ENCODE measurements around the gene BMP6.

The BMP6 gene

GRCh38 chr6:7747016-7747415, 21.1 kb downstream of the BMP6 start:
- DNase-seq (ENCODE audit: low read depth in 2 of 2) = no peak

DNA sequence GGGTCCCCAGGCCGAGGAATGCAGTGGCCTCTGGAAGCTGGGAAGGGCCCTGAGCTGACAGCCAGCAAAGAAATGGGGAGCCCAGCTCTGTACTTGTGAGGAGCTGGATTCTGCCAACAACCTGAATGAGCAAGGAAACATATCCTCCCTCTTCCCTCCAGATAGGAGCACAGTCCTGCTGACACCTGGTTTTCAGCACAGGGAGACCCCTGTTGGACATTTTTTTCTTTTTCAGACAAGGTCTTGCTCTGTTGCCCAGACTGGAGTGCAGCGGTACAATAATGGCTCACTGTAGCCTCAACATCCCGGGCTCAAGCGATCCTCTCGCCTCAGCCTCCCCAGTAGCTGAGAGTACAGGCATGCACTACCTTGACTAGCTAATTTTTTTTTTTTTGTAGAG, 21.5 kb downstream of the BMP6 start:
- no peak for DNase-seq (ENCODE audit: low read depth in 2 of 2)

- no peak for DNase-seq (ENCODE audit: low read depth in 2 of 2)
Measured at GRCh38 chr6:7747901-7748504, 22.1 kb downstream of the BMP6 start.

DNA sequence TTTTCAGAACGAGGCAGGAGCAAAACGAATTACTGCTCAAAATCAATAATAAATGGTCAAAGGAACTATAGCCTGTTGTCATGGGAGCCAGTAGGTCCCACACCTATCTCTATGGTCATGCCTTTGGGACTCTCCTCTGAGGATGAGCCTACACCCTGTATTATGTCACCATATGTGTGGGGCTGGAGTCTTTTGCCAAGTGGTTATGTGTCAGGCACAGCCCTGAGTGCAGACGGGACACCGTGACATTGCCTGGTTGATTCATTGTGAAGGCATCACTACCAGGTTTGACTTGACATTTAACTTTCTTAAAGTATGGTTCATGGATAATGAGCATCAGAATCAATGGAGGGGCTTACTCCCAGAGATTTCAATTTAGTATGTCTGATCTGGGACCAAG, 23.6 kb downstream of the BMP6 start:
- no peak for DNase-seq (ENCODE audit: low read depth in 2 of 2)

DNA sequence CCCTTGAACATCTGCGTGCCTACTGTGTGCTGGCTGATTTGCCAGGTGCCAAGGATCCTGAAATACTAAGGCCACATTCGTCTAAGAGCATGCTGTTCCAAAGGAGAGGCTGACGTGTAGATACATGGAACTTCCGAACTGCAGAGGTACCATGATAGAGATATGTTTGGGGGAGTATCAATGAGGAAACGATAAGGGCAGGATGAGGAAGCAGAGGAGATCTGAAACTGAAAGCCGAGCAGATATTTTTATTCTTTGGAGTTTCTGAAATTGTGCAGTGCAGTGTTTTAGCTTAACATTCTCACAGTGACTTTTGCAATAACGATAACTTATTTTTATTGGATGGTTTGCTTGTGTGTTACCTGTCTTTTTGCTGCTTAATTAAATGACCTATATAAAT, 24.3 kb downstream of the BMP6 start:
- DNase-seq (ENCODE audit: low read depth in 2 of 2) = no peak

- DNase-seq (ENCODE audit: low read depth in 2 of 2) = no peak
Measured at GRCh38 chr6:7758456-7758855, 32.6 kb downstream of the BMP6 start.

DNA sequence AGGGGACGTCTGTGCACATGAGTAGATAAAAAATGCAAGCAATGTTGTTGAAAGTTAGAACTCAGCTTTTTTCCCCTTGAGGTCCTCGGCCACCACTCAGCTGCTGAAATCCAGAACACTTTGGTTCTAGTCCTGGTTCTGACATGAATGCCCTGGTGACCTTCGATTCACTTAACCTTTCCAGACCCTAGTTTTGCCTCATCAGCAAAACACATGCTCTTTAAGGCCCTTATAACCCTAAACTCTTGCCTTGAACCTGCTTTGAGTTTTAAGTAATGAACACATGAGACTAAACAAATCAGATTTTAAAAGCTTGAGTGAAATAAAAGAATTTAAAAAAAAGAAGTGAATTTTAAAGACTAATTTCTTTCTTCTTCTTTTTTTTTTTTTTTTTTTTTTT, 33.4 kb downstream of the BMP6 start:
- DNase-seq (ENCODE audit: low read depth in 2 of 2) = no peak

DNA sequence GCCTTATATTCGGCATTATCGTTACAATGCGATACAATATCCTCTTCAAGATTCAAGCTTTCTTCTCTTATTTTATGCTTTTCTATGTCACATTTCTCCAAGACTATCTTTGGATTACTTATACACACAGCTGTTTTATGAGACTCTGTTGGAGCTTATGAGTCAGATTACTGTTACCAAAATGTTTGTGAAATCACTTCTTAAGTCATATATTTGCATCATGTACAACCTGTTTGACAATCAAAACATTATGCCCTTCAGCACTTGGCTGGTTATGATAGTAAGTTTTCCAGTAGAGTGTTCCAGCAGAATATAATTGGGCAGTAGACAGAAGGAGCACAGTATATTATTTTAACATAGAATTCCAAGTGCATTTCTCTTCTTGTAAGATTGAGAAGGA, 35.2 kb downstream of the BMP6 start:
- no peak for DNase-seq (ENCODE audit: low read depth in 2 of 2)

- no peak for DNase-seq (ENCODE audit: low read depth in 2 of 2)
Measured at GRCh38 chr6:7762760-7763159, 36.9 kb downstream of the BMP6 start.

DNA sequence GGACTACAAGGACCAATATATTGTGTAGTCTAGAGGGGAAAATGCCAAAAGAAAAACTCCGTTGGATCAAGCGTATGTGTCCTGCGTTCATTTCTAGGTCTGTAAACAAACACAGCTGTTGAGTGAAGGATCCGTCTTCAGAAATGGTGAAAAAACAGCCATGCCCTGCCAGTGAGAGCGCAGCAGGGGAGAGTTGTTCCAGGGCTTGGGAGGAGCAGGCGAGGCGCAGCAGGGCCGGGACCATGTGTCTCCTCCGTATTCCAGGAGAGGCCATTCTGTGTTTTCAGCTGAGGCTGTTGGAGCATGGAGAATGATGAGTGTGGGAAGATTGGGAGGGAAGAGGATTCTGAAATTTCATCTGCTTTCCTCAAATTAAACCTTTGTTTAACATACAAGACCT, 38.0 kb downstream of the BMP6 start:
- DNase-seq (ENCODE audit: low read depth in 2 of 2) = no peak

DNA sequence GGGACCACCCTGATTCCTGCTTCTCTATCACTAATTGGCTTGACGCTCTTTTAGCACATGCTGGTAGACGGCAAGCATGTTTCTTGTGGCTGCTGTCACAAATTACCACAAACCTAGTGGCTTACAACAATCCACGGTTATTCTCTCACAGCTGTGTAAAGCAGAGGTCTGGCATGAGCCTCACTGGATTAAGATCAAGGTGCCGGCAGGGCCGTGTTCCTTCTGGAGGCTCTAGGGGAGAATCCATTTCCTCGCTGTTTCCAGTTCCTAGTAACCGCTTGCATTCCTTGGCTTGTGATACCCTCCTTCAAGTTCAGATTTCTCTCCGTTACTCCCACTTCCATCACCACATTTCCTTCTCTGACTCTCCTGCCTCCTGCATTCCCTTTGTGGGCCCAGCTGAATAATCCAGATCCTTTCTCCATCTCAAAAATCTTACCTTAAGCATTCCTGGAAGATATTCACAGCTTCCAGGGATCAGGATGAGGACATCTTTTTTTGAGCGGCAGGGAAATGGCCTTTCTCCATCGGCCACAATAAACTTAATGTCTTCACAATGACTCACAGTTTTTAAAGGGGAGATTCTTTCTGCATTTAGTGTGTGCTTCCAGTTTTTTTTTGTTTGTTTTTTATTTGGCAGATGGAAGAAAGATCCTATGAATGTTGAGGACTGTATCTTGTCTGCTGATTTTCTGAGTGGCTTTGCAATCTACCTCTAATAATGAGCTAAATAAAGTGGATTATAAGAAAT, 39.9 kb downstream of the BMP6 start:
- no peak for DNase-seq (ENCODE audit: low read depth in 2 of 2)

DNA sequence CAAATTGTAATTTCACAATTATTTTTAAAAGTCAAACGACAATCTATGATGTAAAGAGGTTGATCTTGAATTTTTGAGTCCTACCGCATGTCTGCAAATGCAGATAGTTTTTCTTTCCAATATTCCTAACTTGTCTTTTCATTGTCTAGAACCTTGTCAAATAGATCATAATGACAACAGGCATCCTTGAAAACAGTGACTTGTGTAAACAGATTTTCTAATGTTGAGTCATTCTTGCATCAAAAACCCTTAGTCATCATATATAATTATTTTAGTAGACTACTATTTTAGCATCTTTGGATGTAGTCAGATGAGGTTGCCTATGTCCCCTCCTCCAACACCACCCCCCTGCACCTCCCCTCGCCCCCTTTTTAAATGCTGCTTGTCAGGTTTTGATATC, 43.8 kb downstream of the BMP6 start:
- DNase-seq (ENCODE audit: low read depth in 2 of 2) = no peak

DNA sequence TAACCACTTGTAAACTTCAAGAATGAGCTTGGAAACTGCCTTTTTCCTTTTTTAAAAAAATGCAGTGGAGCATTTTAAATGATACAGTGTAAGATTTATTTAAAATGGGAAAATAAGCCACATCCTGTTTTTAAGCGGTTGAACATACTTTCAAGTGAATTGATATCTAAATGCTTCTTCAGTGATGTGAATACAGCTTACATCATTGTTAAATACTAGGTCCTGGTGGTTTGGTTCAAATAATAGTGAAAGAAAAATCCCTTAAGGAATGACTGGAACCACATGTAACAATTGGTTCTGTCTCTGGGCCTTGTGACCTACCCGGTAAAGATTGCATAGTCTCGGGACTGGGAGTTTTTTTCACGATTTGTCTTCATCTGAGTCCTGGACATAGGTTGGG, 44.2 kb downstream of the BMP6 start:
- DNase-seq (ENCODE audit: low read depth in 2 of 2) = no peak

DNA sequence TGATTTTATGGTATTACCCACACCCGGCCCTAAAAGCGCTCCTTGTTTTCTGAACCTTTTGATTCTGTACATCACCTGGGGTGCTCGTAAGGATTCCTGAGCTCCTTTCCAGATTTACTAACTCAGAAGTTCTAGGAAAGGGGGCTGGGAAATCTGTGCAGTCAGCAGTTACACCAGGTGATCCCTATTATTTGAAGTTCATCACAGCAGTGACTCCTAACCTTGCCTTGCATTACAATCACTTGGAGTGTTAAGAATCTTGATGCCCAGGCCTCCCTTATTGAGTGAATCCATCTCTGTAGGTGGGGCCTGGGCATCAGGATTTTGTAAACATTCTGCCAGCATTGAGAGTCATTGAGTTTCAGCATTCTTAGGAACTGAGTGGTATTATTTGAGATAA, 44.7 kb downstream of the BMP6 start:
- DNase-seq (ENCODE audit: low read depth in 2 of 2) = no peak

DNA sequence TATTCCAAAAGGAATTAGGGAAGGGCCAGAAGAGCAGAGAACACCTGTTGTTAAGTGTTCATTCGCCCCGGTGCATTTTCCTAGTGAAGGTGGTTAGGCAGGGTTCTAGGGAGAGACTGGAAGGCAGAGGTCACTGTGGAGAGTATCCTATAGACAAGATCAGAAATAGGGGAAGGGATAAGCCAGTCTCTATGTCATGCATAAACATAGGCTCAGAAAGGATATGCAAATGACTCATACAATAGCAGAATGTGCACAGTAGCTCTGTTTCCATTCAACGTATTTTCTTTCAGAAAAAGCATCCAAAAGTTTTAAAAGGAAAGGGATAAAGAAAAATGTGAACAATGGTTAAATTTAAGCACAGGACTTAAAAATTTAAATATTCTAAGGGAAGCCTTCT, 47.4 kb downstream of the BMP6 start:
- DNase-seq (ENCODE audit: low read depth in 2 of 2) = no peak

DNA sequence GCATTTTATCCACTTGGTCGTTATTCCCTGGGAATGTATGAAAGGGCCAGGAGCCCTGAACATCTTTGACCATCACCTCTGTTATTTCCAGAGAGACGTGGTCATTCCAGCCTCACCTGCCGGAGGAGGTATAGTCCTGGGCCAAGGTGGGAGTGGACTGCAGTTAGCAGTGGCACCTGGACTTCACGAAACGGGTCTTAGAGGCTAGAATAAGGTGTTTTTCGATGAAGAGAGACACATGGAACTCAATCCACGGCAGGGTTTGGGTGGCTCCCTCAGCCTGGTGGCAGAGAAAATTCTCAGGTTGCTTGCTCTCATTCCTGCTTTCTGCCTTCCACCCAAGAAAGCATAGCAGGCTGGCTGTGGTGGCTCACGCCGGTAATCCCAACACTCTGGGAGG, 48.0 kb downstream of the BMP6 start:
- DNase-seq (ENCODE audit: low read depth in 2 of 2) = no peak

- no peak for DNase-seq (ENCODE audit: low read depth in 2 of 2)
Measured at GRCh38 chr6:7776509-7776908, 50.6 kb downstream of the BMP6 start.

GRCh38 chr6:7777074-7777473, 51.2 kb downstream of the BMP6 start:
- no peak for DNase-seq (ENCODE audit: low read depth in 2 of 2)

DNA sequence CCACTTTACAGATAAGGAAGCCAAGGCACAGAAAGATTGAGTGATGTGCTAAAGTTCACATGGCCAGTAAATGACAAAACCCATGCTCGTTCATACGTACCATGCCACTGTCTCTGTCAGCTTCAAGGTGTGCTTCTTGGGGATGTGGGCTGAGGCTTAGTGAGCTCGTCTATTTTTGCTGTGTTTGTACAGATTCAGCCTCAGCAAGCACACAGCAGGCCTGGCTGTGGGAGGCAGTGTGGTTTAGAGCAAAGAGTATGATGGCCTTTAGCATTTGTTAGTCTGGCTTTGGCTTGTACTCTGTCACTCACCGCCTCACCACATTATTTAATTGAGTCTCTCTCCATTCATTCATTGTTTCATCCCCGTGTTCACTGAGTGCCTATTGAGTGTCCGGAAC, 55.3 kb downstream of the BMP6 start:
- DNase-seq (ENCODE audit: low read depth in 2 of 2) = no peak

DNA sequence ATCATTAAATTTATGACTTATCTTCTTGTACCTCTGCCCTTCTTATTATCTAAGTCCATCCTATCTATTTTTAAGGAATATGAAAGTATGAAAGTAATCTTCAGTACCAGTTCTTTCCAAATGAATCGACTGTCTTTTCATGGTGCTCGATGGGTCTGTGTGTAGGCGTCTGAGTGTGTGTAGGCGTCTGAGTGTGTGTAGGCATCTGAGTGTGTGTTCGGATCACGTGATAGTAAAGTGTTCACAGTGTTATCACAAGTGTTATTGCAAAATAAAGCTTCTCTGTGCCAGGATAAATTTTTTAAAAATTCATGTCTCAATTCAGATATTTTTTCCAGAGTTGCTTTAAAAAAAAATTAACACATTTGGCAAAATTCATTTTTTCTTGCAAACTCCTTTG, 58.3 kb downstream of the BMP6 start:
- no peak for DNase-seq (ENCODE audit: low read depth in 2 of 2)

GRCh38 chr6:7784706-7785105, 58.8 kb downstream of the BMP6 start:
- no peak for DNase-seq (ENCODE audit: low read depth in 2 of 2)

DNA sequence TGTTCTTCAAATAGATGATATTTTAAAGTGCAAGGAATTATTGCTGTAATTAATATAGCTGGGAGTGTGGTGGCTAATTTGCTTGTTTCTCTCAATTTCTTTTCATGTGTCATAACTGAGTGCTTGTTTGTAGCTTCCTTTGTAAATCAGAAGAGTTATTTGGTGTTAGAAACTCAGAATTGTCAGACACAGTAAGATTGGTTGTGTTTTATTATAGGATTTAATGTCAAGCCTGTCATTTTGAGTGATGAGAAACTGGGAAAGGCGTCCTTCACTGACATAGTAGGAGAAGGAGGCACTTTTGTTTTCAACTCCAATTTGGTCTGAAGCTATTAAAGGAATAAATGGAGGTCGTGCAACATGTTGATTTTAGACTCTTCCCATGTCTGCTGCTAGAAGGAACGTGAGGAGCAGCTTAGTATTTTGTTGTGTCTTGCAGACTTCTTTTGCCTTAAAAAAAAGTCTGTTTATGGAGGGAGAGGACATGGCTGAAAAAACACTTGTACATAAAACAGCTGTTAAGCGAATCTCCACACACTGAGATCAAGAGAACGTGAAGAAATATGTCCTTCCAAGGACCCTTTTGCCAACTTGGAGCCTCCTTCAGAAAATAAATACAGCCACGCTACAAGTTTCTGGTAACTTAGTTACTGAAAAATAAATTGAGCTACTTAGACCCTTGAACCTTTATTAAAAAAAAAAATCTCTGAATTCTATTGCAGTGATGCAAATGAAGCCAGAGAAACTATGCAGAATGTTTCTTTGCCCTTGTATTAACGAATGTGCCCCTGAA, 59.5 kb downstream of the BMP6 start:
- DNase-seq (ENCODE audit: low read depth in 2 of 2) = no peak

DNA sequence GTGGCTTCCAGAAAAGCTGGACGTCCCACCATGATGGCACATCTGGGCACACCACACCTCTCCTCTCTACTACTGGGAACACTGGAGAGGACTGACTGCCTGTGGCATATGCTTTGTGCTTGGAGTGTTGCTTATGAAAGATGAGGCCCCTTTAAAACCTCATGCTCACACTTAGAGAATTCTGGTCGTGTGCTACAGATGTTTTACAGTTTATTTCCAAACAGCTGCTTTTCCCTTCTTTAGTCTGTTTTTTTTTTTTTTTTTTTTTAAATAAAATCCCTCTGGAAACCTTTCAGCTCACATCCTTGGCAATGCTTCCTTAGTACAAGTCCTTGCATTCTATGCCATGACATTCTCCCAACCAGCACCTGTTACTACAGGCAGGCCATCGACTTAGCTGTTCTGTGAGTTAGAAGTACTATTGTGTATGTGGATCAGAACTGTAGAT, 60.3 kb downstream of the BMP6 start:
- DNase-seq (ENCODE audit: low read depth in 2 of 2) = no peak

Data from stimulated activated CD4-positive, alpha-beta T cell treated with anti-CD3 and anti-CD28 coated beads, Interleukin-12 subunit alpha, Interleukin-12 subunit beta, amount 100 ng/mL, for 24 hours (primary cell).